Measurements from ENCODE around the gene ITPR3. TPM values are rescaled to one million over a fixed set of nuclear protein-coding genes. Genes with fewer than 3 reads are reported as not detected.
A peak's percentile ranks its signal among the peaks of the same experiment; 100 is the strongest.

The ITPR3 gene
- total RNA-seq, 1 donor from 2014 or later: 17.7 TPM

DNA sequence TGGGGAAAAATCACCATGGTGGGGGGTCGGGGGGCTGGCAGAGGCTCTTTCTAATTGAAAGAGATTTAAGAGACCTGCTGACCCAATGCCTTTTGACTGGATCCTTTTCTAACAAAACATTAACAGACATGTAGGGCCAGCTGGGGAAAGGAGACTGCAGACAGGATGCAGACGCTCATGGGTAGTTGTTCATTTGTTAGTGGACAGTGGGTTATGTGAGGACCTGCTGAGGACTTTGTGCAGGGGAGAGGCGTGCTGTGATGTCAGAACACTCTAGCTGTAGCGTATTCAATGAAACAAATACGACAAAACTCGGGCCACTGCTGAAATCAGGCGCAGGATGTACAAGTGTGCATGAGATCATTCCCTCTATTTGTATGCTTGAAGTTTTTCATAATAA is 124.4 kb downstream of the ITPR3 start:
- Histone ChIP-seq H3K36me3 (ENCODE audit: insufficient read depth, low read length) (no peaks in the 10 kb centered on the region), H2AFZ (ENCODE audit: low read depth, low read length) (peak overlapping the region; percentile 7), H3K27me3 (ENCODE audit: insufficient read depth, low read length) (peaks cover 20% of the 10 kb centered on the region), H3K79me2 (ENCODE audit: insufficient read depth, low read length) (no peaks in the 10 kb centered on the region), H3K4me3 (ENCODE audit: insufficient read depth, low read depth, low read length) (no peak overlapping the region), H3K9me3 (ENCODE audit: insufficient read depth, low read depth, low read length) (no peaks in the 10 kb centered on the region), H3K27ac (ENCODE audit: low read depth, low read length) (no peak overlapping the region), H4K20me1 (ENCODE audit: insufficient read depth, low read length) (no peaks in the 10 kb centered on the region), H3K4me2 (ENCODE audit: low read length) (no peak overlapping the region), H3K4me1 (ENCODE audit: insufficient read depth, low read length) (peaks cover 12% of the 10 kb centered on the region), H3K9ac (ENCODE audit: low read length) (no peak overlapping the region)
- no peak for FAIRE-seq
- DNase-seq (ENCODE audit: low read depth): no peak
- Mint-ChIP-seq H3K27ac (ENCODE audit: unreplicated experiment) (peak overlapping the region; percentile 70), H3K4me1 (ENCODE audit: low read depth, unreplicated experiment) (peaks cover 39% of the 10 kb centered on the region), H3K36me3 (ENCODE audit: low read depth, unreplicated experiment) (no peaks in the 10 kb centered on the region), H3K9me3 (ENCODE audit: unreplicated experiment) (no peaks in the 10 kb centered on the region), H3K27me3 (ENCODE audit: low read depth, unreplicated experiment) (peaks cover 11% of the 10 kb centered on the region), H3K4me3 (ENCODE audit: unreplicated experiment) (peak overlapping the region; percentile 72)
- TF ChIP-seq, protein P1, sequence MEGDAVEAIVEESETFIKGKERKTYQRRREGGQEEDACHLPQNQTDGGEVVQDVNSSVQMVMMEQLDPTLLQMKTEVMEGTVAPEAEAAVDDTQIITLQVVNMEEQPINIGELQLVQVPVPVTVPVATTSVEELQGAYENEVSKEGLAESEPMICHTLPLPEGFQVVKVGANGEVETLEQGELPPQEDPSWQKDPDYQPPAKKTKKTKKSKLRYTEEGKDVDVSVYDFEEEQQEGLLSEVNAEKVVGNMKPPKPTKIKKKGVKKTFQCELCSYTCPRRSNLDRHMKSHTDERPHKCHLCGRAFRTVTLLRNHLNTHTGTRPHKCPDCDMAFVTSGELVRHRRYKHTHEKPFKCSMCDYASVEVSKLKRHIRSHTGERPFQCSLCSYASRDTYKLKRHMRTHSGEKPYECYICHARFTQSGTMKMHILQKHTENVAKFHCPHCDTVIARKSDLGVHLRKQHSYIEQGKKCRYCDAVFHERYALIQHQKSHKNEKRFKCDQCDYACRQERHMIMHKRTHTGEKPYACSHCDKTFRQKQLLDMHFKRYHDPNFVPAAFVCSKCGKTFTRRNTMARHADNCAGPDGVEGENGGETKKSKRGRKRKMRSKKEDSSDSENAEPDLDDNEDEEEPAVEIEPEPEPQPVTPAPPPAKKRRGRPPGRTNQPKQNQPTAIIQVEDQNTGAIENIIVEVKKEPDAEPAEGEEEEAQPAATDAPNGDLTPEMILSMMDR (IDR thresholded peaks at IDR 0.05; ENCODE audit: insufficient read depth, low read depth, low read length): no peak
- TF ChIP-seq EZH2 (IDR thresholded peaks at IDR 0.05; ENCODE audit: insufficient read depth, low read length): no peak

Small RNAs within 50 kb of the gene (microRNA-seq; reads per million reads assigned to microRNA genes)
- 9.6 reads per million, percentile 35 among the genes with 10 or more reads in this experiment for gene MIR3934

Other genes with a start within 250 kb of the ITPR3 start
- 2.9 and 4.2 TPM in 2 replicates for gene KIFC1, start 229.5 kb upstream of the ITPR3 start, total RNA-seq
- gene PHF1, start 210.3 kb upstream of the ITPR3 start, total RNA-seq: 29.7 and 34.3 TPM in 2 replicates
- 232 and 256 TPM in 2 replicates for gene CUTA, start 203.2 kb upstream of the ITPR3 start, total RNA-seq
- 34.5 and 36.1 TPM in 2 replicates for gene SYNGAP1, start 201.3 kb upstream of the ITPR3 start, total RNA-seq
- gene ZBTB9, start 166.7 kb upstream of the ITPR3 start, total RNA-seq: 9.8 and 10.4 TPM in 2 replicates
- 49.4 and 54.8 TPM in 2 replicates for gene BAK1, start 41.0 kb upstream of the ITPR3 start, total RNA-seq
- gene UQCC2, start 90.4 kb downstream of the ITPR3 start, total RNA-seq: 70.2 and 79.1 TPM in 2 replicates
- 4.5 and 4.6 TPM in 2 replicates for gene IP6K3, start 125.6 kb downstream of the ITPR3 start, total RNA-seq
- gene LEMD2, start 167.8 kb downstream of the ITPR3 start, total RNA-seq: 57.1 and 62.2 TPM in 2 replicates
- gene MLN, start 182.7 kb downstream of the ITPR3 start, total RNA-seq: not detected in 2 replicates